SH-SY5Y (cell line): ENCODE data around the gene TRRAP.

Experiments
- GATA2 ChIP-seq: IDR thresholded peaks from 2 replicates; pipeline ENCODE4 v1.6.1; 2011; ENCODE audit warnings: mild to moderate bottlenecking, low read depth, low read length
- GATA3 ChIP-seq: IDR thresholded peaks from 2 replicates; pipeline ENCODE4 v1.6.1; 2011; ENCODE audit warnings: low read depth, mild to moderate bottlenecking, low read length, moderate library complexity

DNA sequence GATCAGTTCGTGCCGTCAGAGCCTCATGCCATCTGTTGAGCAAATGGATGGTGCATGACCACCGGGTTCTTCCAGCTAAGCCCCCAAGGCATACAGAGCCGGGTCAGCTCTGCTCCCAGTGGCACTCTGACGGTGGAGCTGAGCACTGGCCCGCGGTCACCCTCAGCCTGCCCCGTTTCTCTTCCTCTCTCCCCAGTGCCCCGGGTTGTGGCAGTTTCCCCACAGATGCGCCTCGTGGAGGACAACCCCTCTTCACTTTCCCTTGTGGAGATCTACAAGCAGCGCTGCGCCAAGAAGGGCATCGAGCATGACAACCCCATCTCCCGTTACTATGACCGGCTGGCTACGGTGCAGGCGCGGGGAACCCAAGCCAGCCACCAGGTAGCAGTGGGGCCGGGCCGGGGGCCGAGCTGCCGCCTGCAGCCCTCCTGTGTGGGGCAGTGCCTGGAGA, 129.9 kb downstream of the TRRAP start:
- TF ChIP-seq GATA2, result no peak
- no peak for TF ChIP-seq GATA3
